Activated T-helper 1 cell treated with anti-CD3 and anti-CD28 coated beads, Interleukin-12 subunit alpha, Interleukin-12 subunit beta, Interleukin-2, Interleukin-4 antibody, amounts not matched to agents 30 ng/mL and 10 ng/mL and 1 ng/mL, durations not matched to agents 14 hours and 24 hours and 36 hours (primary cell): ENCODE data around the gene FBLIM1. TPM values are rescaled to one million over a fixed set of nuclear protein-coding genes. Genes with fewer than 3 reads are reported as not detected.

ENCODE experiments used
- DNase-seq: peaks from one replicate; pipeline ENCODE4 v3.0.0; 2021; ENCODE audit warnings: low spot score
- H3K27ac Mint-ChIP-seq: one replicate; pipeline ENCODE4 v1.8.0; 2021; ENCODE audit warnings: mild to moderate bottlenecking, mixed read lengths
- H3K27me3 Mint-ChIP-seq: one replicate; pipeline ENCODE4 v1.8.0; 2022; ENCODE audit warnings: mild to moderate bottlenecking, moderate library complexity, mixed read lengths; ENCODE audit not compliant: insufficient read depth
- H3K36me3 Mint-ChIP-seq: one replicate; pipeline ENCODE4 v1.8.0; 2021; ENCODE audit warnings: low read depth, mixed read lengths
- H3K4me1 Mint-ChIP-seq: one replicate; pipeline ENCODE4 v1.8.0; 2021; ENCODE audit warnings: low read depth, mixed read lengths
- H3K4me3 Mint-ChIP-seq: one replicate; pipeline ENCODE4 v1.8.0; 2021; ENCODE audit warnings: mild to moderate bottlenecking, moderate library complexity, mixed read lengths
- H3K9me3 Mint-ChIP-seq: one replicate; pipeline ENCODE4 v1.8.0; 2021; ENCODE audit warnings: mixed read lengths
- intact Hi-C: fragments of 100-400 bp; cut with micrococcal nuclease; formaldehyde crosslinking; loops from one replicate; pipeline ENCODE4 v1.15.1; 2024
- total RNA-seq: library from RNA; stranded (reverse); gene quantifications from 2 replicates; pipeline ENCODE4 v1.2.3, GENCODE V29; 2022

The FBLIM1 gene
- total RNA-seq, 1 donor from 2014 or later, result not detected

DNA sequence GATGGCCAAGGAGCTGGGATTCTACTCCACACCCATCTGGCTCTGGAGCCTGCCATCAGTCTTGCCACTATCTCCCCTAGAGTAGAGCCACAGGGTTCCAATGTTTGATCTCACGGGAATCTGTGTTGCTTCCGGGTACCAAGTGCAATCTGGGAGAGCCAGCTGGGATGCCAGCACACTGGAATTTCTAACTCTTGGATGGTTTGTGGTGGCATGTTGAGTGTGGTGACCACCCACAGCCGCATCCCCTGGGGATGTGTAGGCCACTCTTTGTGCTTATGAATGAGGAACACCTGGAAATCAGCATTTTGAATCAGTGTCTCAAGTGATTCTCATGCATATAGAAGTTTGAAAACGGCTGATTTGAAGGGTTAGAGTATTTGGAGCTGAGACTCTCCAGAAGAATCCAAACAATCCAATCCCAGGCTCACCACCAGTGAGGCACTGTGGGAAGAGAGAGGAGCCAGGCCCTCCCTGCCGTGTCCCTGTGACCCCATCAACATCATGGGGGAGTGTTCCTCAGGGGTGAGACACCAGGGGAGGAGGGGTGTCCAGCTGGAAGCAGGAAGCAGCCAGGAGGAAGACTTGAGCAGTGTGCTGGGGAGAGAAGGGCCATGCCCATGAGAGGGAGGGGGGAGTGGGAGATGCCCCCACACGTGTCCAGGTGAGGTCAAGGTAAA, 13.4 kb downstream of the FBLIM1 start:
- Mint-ChIP-seq H3K4me3 (no peak overlapping the region), H3K9me3 (no peaks in the 10 kb centered on the region)

DNA sequence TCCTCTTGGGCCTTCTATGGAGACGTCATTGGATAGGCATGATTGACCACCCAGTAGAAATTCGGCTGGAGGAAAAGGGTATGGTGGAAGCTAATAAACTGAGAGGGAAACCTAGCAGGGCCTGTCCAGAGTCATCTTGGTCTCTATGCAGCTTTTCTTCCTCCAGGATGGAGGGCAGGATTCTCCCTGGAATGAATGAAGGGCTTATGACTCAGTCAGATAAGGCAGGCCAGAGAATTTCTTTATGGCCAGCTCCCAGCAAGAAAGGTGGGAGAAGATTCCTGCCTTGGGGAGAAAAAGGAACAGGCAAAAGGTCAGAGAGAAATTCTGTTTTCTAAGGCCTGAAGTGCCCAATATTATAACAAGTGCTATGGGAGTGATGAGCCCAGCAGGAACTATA, 17.1 kb downstream of the FBLIM1 start:
- H3K27ac Mint-ChIP-seq, result no peak overlapping the region
- H3K4me1 Mint-ChIP-seq, result no peaks in the 10 kb centered on the region
- no peaks in the 10 kb centered on the region for H3K9me3 Mint-ChIP-seq
- intact Hi-C loops, result no loop called here
- H3K4me3 Mint-ChIP-seq, result no peak overlapping the region
- DNase-seq, result no peak
- H3K27me3 Mint-ChIP-seq, result peaks cover 3% of the 10 kb centered on the region
- H3K36me3 Mint-ChIP-seq, result no peaks in the 10 kb centered on the region

More for the DNA sequence above, 13.4 kb downstream of the FBLIM1 start:
- Mint-ChIP-seq H3K36me3 (no peaks in the 10 kb centered on the region), H3K27ac (no peak overlapping the region), H3K4me1 (no peaks in the 10 kb centered on the region), H3K27me3 (no peaks in the 10 kb centered on the region)
- no peak for DNase-seq
- intact Hi-C loops, result no loop called here

DNA sequence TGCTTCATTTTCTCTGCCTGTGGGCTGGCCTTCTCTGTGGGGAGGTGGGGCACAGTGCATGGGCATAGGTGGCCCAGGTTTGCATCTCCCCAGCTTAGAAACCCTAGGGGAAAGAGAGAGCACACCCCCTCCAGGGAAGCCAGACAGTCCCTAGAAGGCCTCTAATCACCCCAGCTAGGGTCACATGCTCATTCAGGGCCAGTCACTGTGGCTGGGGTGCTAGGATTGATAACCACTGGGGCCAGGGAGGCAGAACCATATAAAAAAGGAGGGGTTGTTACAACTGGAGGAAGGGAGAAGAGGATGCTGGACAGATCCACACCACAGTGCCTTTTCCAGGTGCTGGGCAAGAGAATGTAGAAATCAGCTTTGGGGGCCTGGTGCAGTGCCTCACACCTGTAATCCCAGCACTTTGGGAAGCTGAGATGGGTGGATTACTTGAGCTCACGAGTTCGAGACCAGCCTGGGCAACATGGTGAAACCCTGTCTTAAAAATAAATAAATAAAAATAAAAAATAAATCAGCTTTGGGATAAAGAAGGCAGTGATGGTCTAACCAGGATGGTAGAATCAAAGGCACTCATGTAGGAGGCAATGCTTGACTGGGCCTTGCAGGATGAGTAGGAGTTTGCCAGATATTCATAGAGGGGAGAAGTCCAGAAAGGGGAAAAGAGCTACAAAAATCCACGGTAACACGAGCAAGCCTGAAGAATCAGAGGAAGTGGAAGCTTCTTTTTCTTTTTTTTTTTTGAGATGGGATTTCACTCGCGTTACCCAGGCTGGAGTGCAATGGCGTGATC, 19.5 kb downstream of the FBLIM1 start:
- Mint-ChIP-seq H3K9me3 (no peaks in the 10 kb centered on the region), H3K27me3 (peaks cover 3% of the 10 kb centered on the region), H3K36me3 (no peaks in the 10 kb centered on the region), H3K27ac (no peak overlapping the region), H3K4me3 (no peak overlapping the region), H3K4me1 (no peaks in the 10 kb centered on the region)
- no peak for DNase-seq
- intact Hi-C loops, result no loop called here

DNA sequence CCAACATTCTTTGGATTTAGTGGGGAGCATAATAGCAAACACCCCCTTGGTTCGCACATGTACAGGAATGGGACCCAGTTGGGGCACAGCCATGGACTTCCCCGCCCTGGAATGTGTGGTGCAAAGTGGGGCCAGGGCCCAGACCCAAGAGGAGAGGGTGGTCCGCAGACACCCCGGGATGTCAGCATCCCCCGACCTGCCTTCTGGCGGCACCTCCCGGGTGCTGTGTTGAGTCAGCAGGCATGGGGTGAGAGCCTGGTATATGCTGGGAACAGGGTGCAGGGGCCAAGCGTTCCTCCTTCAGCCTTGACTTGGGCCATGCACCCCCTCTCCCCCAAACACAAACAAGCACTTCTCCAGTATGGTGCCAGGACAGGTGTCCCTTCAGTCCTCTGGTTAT, 27.1 kb downstream of the FBLIM1 start:
- Mint-ChIP-seq H3K27me3 (peaks cover 5% of the 10 kb centered on the region), H3K27ac (no peak overlapping the region), H3K36me3 (no peaks in the 10 kb centered on the region), H3K4me1 (no peaks in the 10 kb centered on the region), H3K4me3 (no peak overlapping the region), H3K9me3 (no peaks in the 10 kb centered on the region)
- no peak for DNase-seq
- intact Hi-C loops, result no loop called here

DNA sequence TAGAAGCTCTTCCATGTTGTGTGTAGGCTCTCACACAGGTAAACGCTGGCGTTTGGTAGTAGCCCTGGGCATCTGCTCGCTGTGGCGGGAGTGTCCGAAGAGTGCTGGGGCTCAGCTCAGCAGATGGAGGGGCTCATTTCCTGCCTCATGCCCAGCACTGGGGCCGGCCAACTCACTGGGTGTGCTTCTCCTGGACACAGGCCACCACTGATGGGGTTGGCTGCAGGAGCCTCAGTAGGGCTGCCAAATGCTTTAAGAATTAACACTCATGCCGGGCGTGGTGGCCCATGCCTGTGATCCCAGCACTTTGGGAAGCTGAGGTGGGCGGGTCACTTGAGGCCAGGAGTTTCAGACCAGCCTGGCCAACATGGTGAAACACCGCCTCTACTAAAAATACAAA, 28.0 kb downstream of the FBLIM1 start:
- no peaks in the 10 kb centered on the region for H3K4me1 Mint-ChIP-seq
- H3K36me3 Mint-ChIP-seq, result no peaks in the 10 kb centered on the region
- H3K9me3 Mint-ChIP-seq, result no peaks in the 10 kb centered on the region
- no peak overlapping the region for H3K27ac Mint-ChIP-seq
- no peak for DNase-seq
- no peak overlapping the region for H3K4me3 Mint-ChIP-seq
- H3K27me3 Mint-ChIP-seq, result peaks cover 6% of the 10 kb centered on the region
- intact Hi-C loops, result no loop called here

DNA sequence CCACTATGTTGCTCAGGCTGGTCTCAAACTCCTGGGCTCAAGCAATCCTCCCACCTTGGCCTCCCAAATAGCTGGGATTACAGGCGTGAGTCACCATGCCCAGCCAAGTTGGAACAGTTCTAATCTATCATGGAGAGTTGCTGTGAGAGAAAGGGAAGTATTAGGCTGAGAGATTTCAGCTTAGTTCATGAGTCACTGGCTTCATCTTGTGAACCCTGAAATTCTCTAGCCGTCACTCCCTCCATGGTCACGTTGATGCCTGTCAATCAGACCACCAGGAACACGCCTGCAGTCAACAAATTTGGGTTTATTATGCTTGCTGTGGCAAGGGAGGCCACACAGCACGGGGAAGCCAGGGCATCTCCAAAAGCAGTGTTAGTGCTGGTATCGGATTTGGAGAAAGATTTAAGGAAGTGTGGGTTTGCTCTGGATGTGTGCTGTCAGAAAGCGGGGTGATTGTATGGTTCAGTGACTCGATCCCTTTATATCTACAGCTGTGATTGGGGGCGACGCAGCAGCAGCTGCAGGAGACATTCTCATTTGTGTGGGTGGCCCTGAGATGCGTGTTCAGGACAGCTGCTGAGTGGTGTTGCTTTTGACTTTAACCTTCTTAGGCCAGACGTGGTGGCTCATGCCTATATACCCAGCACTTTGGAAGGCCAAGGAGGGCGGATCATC, 30.2 kb downstream of the FBLIM1 start:
- intact Hi-C loops, result no loop called here
- Mint-ChIP-seq H3K4me1 (no peaks in the 10 kb centered on the region), H3K27ac (no peak overlapping the region)

DNA sequence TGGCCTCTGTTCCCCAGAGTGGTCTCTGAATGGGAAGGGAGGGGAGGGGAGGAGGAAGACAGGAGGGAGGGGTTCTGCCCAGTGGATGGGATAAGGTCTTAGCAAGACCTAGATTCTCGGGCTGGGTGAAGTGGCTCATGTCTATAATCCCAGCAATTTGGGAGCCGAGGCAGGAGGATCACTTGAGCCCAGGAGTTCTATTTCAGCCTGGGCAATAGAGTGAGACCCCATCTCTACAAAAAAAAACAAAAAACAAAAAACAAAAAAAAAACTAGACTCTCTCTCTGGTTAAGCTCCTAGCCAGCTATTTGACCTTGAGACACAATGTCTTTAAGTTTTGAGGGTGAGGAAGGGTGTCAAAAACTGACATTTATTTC, 37.5 kb downstream of the FBLIM1 start:
- Mint-ChIP-seq H3K9me3 (no peaks in the 10 kb centered on the region), H3K27ac (no peak overlapping the region), H3K36me3 (no peaks in the 10 kb centered on the region), H3K4me1 (peaks cover 4% of the 10 kb centered on the region), H3K27me3 (peaks cover 6% of the 10 kb centered on the region), H3K4me3 (no peak overlapping the region)
- intact Hi-C loops, result no loop called here
- no peak for DNase-seq

More for the DNA sequence above, 30.2 kb downstream of the FBLIM1 start:
- no peak overlapping the region for H3K4me3 Mint-ChIP-seq
- no peaks in the 10 kb centered on the region for H3K36me3 Mint-ChIP-seq
- no peaks in the 10 kb centered on the region for H3K9me3 Mint-ChIP-seq
- no peak for DNase-seq
- H3K27me3 Mint-ChIP-seq, result peaks cover 7% of the 10 kb centered on the region

DNA sequence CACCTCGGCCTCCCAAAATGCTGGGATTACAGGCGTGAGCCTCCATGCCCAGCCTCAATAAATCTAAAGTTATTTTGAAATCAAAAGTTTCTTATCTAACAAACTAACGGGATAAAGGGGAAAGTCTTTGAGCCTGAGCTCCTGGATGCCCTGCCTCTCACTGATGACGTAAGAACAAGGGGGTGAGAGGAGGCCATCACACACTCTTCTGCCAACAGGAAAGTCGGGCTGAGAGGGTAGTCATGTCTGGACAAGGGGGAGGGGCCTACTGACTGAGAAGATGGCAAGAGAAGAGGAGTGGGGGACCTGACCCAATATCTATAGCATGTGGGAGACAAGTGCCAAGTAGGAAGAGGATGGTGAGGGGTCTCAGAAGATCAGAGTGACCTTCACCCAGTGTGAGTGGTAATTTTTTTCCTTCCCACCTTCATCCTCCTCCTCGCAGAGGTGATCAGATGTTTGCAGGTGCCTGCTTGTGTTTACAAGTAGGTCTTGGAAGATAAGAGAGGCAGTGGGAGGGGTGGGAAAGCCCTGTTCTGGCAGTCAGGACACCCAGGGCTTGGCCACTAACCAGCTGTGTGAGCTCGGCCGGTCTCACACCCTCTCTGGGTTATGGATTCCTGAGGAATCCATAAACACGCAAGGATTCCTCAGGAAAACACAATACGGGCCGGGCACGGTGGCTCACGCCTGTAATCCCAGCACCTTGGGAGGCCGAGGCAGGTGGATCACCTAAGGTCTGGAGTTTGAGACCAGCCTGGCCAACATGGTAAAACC, 39.2 kb downstream of the FBLIM1 start:
- no peaks in the 10 kb centered on the region for H3K9me3 Mint-ChIP-seq
- intact Hi-C loops, result no loop called here
- H3K4me3 Mint-ChIP-seq, result no peak overlapping the region
- no peak overlapping the region for H3K27ac Mint-ChIP-seq
- H3K27me3 Mint-ChIP-seq, result peaks cover 9% of the 10 kb centered on the region
- peaks cover 4% of the 10 kb centered on the region for H3K4me1 Mint-ChIP-seq
- no peaks in the 10 kb centered on the region for H3K36me3 Mint-ChIP-seq
- no peak for DNase-seq

DNA sequence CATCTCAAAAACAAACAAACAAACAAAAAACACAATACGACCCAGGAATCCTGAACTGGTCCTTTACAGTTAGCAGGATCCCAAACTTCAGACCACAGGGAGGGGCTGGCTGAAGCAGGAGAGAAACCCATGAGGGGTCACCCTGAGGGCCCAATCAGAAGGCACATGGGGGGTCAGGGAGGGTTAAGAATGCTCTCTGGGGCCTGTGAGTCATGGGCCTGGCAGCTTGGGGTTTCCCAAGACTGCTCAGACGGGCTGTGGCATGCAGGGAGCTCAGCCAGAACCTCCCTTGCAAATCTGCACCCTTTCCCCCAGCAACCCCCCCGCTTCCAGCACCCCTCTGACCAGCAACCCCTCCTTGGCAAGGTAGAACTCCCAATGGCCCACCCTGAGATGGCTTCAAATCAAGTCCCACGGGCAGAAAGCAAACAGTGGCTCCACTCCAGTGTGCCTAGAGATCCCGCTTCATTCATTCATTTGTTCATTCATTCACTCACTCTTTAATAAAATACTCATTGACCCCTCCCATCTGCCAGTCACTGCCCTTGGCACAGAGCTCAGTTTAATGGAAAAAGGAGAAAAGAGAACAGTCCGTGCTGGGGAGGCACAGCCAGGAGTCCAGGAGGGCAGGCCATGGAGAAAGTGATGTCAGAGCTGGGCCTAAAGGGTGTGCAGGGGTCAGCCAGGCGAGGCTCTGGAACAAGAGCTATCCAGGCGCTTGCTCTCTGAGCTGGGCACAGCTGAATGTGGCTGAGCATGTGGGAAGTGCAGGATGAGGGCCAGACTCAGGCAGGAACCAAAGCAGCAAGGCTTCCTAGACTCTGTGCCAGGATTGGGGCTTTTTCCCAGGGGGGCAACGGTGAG, 40.6 kb downstream of the FBLIM1 start:
- peaks cover 13% of the 10 kb centered on the region for H3K27me3 Mint-ChIP-seq
- H3K4me3 Mint-ChIP-seq, result no peak overlapping the region
- no peaks in the 10 kb centered on the region for H3K36me3 Mint-ChIP-seq
- intact Hi-C loops, result no loop called here
- H3K27ac Mint-ChIP-seq, result no peak overlapping the region
- DNase-seq, result no peak
- peaks cover 4% of the 10 kb centered on the region for H3K4me1 Mint-ChIP-seq
- no peaks in the 10 kb centered on the region for H3K9me3 Mint-ChIP-seq

DNA sequence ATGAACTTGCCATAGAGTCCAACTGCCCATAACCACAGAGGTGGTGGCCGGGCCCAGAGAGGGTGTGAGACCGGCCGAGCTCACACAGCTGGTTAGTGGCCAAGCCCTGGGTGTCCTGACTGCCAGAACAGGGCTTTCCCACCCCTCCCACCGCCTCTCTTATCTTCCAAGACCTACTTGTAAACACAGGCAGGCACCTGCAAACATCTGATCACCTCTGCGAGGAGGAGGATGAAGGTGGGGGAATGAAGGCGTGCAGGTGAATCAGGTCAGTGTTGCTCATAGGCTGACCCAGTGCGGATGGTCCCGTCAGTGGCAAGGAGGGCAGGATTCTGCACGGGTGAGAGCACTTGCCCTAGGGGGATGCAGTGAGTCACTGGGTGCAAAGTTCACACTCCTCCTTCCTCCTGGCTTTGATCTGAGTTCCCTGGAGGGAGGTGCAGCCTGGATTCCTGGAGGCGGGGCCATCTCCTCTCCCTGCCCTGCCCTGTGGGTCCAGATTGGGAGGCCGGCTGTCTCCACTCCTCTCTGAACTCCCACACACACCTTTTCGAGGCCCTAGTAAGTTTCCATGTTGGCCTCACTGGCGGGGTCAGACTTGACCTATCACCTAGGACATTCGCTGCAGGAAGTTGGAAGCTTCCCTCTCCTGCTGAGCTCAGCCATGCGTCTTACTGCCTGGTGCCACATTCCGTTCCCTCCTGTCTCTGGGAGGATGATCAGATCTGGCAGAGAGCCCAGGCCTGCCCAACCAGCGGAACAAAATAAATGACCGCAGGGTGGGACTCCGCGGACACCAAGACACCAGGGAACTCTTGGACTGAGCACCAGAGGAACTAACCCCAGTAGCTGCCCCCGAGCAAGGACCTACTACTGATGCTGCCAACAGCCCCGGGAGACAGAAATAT, 41.6 kb downstream of the FBLIM1 start:
- no peak overlapping the region for H3K4me3 Mint-ChIP-seq
- H3K36me3 Mint-ChIP-seq, result no peaks in the 10 kb centered on the region
- H3K9me3 Mint-ChIP-seq, result no peaks in the 10 kb centered on the region
- no peak overlapping the region for H3K27ac Mint-ChIP-seq
- no peak for DNase-seq
- intact Hi-C loops, result no loop called here
- H3K27me3 Mint-ChIP-seq, result peaks cover 13% of the 10 kb centered on the region
- peaks cover 4% of the 10 kb centered on the region for H3K4me1 Mint-ChIP-seq

DNA sequence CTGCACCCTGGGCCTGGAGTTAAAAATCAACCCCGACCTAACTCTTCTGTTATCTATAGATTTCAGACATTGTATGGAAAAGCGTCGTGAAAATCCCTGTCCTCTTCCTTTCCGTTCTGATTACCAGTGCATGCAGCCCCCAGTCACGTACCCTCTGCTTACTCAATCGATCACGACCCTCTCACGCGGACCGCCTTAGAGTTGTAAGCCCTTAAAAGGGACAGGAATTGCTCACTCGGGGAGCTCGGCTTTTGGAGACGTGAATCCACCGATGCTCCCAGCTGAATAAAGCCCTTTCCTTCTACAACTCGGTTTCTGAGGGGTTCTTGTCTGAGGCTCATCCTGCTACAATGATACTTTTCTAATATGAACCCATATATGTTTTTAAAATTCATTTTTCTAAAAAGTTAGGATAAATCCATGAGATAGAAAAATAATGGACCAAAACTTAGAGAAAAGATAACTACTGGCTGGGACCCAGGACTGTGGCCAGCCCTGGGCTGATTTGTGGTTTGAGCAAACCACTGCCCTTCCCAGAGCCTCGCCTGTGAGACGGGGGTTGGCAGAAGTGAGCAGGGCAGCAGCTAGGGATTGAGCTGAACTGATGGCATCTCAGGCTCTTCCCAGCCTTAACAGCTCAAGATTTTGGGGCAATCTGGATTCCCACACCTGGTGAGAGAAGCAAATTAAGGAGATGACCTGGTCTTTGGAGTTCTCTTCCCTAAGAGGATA, 43.8 kb downstream of the FBLIM1 start:
- DNase-seq, result no peak
- Mint-ChIP-seq H3K27me3 (peaks cover 14% of the 10 kb centered on the region), H3K4me3 (no peak overlapping the region), H3K27ac (no peak overlapping the region), H3K4me1 (peaks cover 4% of the 10 kb centered on the region), H3K36me3 (no peaks in the 10 kb centered on the region), H3K9me3 (no peaks in the 10 kb centered on the region)
- intact Hi-C loops, result loop anchor here (2.0 kb wide), 1 partner anchor 204 kb away; no protein-coding TSS in a partner anchor
